Measurements from ENCODE around the gene AIM2.

DNA sequence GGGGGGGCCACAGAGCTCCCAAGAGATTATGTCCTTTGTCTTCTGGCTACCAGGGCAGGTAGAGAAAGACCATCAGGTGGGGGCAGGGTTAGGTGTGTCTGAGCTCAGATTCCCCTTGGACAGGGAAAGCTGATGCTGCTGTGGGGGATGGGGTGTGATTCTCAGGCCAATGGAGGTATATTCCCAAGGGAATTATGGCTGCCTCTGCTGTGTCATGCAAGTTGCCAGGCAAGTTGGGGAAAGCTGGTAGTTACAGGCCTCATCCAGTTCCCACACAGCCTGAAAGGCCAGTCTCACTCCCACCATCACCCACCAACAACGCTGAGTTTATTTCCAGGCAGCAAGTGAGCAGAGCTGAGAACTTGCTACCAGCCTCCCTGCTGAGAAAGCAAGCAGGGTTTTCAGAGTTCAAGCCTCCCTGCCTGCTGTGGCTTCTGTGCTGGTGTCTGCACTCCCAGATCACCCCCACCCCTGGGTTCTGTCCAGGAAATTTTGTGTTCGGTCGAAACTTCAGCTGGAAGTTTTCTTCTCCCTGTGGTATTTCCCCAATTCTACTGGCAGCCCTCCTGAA is 45.6 kb downstream of the AIM2 start:
- TF ChIP-seq, protein P1, sequence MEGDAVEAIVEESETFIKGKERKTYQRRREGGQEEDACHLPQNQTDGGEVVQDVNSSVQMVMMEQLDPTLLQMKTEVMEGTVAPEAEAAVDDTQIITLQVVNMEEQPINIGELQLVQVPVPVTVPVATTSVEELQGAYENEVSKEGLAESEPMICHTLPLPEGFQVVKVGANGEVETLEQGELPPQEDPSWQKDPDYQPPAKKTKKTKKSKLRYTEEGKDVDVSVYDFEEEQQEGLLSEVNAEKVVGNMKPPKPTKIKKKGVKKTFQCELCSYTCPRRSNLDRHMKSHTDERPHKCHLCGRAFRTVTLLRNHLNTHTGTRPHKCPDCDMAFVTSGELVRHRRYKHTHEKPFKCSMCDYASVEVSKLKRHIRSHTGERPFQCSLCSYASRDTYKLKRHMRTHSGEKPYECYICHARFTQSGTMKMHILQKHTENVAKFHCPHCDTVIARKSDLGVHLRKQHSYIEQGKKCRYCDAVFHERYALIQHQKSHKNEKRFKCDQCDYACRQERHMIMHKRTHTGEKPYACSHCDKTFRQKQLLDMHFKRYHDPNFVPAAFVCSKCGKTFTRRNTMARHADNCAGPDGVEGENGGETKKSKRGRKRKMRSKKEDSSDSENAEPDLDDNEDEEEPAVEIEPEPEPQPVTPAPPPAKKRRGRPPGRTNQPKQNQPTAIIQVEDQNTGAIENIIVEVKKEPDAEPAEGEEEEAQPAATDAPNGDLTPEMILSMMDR (IDR thresholded peaks at IDR 0.05): no peak
- TF ChIP-seq POLR2A (IDR thresholded peaks at IDR 0.05): no peak

Data from Peyer's patch (tissue), 4 donors.